Small intestine (tissue), 7 donors: ENCODE results near the gene ZNF195. TPM values are rescaled to one million over a fixed set of nuclear protein-coding genes. Genes with fewer than 3 reads are reported as not detected.

Source experiments
- DNase-seq, 2 donors: peaks; one replicate each; pipeline versions ENCODE4 v3.0.0 to v3.0.0-alpha.2; 2013
- FAIRE-seq: peaks from 2 replicates; lab custom pipeline; 2012; peaks lifted over from hg19 to GRCh38; lab: Jason Lieb, UNC
- H3K27ac ChIP-seq, 3 donors: one replicate each; pipeline ENCODE4 v1.5.1; 2013; ENCODE audit warnings: low read length in 2 of 3, mild to moderate bottlenecking in 2 of 3, control low read depth in 1 of 3, inconsistent platforms in 1 of 3, low read depth in 1 of 3, moderate library complexity in 1 of 3
- H3K27me3 ChIP-seq, 3 donors: one replicate each; pipeline ENCODE4 v1.6.1; 2013; ENCODE audit warnings: low read length in 3 of 3, inconsistent platforms in 1 of 3; ENCODE audit not compliant: control insufficient read depth in 3 of 3, insufficient read depth in 3 of 3
- H3K36me3 ChIP-seq, 3 donors: one replicate each; pipeline ENCODE4 v1.6.1; 2013; ENCODE audit warnings: low read length in 3 of 3, inconsistent platforms in 1 of 3, low read depth in 1 of 3, mild to moderate bottlenecking in 1 of 3, moderate library complexity in 1 of 3; ENCODE audit not compliant: control insufficient read depth in 3 of 3, insufficient read depth in 2 of 3
- H3K4me1 ChIP-seq, 3 donors: one replicate each; pipeline ENCODE4 v1.6.1; 2013; ENCODE audit warnings: low read length in 2 of 3, inconsistent platforms in 1 of 3, low read depth in 1 of 3, mild to moderate bottlenecking in 1 of 3, moderate library complexity in 1 of 3; ENCODE audit not compliant: control insufficient read depth in 3 of 3, insufficient read depth in 2 of 3
- H3K4me3 ChIP-seq, 3 donors: one replicate each; pipeline ENCODE4 v1.5.1; 2013; ENCODE audit warnings: low read length in 3 of 3, control low read depth in 1 of 3, inconsistent platforms in 1 of 3, low read depth in 1 of 3, mild to moderate bottlenecking in 1 of 3, moderate library complexity in 1 of 3
- H3K9me3 ChIP-seq, 2 donors: one replicate each; pipeline ENCODE4 v1.6.1; 2013; ENCODE audit warnings: low read depth in 1 of 2, low read length in 1 of 2; ENCODE audit not compliant: control insufficient read depth in 2 of 2, insufficient read depth in 1 of 2
- WGBS, 3 donors: extraction: QIAGEN DNeasy Blood & Tissue Kit; methylation state at CpG; one replicate each; pipeline ENCODE4 v1.1.7; 2013; 5-methylcytosine and 5-hydroxymethylcytosine counted together
- polyA plus RNA-seq, 4 donors: library from polyadenylated mRNA; stranded (reverse) in 3 of 4; unstranded in 1 of 4; fragments of 200-250 nt in 3 of 4; fragments of 120-200 nt in 1 of 4; gene quantifications; one replicate each; pipeline versions ENCODE4 v1.2.1 to v1.2.3, GENCODE V29; 2013
- donor health status: healthy with polysubstance abuse.
- donor health status: control.
- donor health status: control.
- donor health status: Bipolar disorder and iron deficiency.
- donor health status: healthy.

Gene ZNF195
- polyA plus RNA-seq, 4 donors, result 16.2 to 36.6 (median 22.2) TPM

DNA sequence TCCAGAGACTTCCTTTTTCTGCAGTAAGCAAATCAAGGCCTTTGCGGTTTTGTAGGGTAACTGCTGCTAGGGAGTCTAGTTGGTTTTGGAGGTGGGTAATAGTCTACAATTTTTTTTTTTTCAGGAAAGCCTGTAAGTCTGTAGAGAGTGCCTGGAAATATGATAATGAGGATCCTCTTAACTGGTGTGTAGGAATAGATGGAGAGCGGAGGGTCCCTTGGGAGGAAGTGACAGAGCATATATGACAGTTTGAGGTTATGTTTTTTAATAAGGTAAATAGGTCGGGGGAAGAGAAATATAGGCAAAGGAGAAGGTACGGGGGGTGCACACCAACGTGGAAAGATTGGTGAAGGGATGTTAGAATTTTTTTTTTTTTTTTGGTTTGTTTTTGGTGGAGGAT is 25.9 kb downstream of the ZNF195 start:
- H3K4me3 ChIP-seq, result no peak overlapping the region
- H3K4me1 ChIP-seq, result no peaks in the 10 kb centered on the region
- no peak for DNase-seq
- no peak for FAIRE-seq
- no peaks in the 10 kb centered on the region for H3K27me3 ChIP-seq
- 86 to 91% (median 89%) methylated on average over 5 of the region's 5 CpGs for WGBS, 3 donors
- peaks cover 0 to 65% of the 10 kb centered on the region in 2 donors for H3K9me3 ChIP-seq
- no peak overlapping the region for H3K27ac ChIP-seq
- peaks cover 0 to 8% (median 0%) of the 10 kb centered on the region in 3 donors for H3K36me3 ChIP-seq

DNA sequence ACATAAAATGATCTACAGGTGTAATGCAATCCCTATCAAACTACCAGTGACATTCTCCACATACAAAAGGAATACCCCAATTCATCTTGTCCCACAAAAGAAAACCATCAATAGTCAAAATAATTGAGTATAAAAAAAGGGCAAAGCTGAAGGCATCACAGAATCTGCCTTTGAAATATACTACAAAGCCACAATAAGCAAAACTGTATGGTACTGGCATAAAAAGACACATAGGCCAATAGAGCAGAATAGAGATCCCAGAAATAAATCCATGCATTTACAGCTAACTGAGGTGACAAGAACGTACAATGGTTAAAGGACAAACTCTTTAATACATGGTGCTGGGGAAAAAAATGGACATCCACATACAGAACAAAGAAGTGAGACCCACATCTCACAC is 31.8 kb downstream of the ZNF195 start:
- Histone ChIP-seq H3K4me3 (no peak overlapping the region), H3K36me3 (no peaks in the 10 kb centered on the region), H3K27me3 (no peaks in the 10 kb centered on the region), H3K27ac (no peak overlapping the region), H3K4me1 (no peaks in the 10 kb centered on the region), H3K9me3 (peaks cover 0 to 11% of the 10 kb centered on the region in 2 donors)
- no peak for DNase-seq
- WGBS, 3 donors, result 88 to 94% (median 90%) methylated on average over 1 of the region's 1 CpG
- FAIRE-seq, result no peak

DNA sequence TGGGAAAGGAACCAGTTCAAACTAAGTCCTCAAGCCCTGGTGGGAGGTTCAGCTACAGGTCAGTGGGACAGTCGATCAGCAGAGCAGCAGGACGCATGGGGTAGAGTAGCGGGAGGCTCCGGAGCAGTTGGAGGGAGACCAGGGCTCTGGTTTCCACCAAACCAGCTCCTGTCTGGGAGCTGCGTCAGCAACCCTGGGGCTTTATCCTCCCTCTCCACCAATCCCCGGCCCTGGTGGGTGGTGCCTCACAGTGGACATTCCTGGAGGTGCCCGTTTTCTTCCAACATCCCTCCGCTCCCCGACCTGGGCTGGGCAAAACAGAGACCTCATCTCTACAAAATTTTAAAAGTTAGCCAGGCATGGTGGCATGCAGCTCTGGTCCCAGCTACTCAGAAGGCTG is 32.4 kb downstream of the ZNF195 start:
- FAIRE-seq, result no peak
- Histone ChIP-seq H3K9me3 (peaks cover 0 to 9% of the 10 kb centered on the region in 2 donors), H3K4me1 (no peaks in the 10 kb centered on the region), H3K4me3 (no peak overlapping the region), H3K27ac (no peak overlapping the region), H3K27me3 (no peaks in the 10 kb centered on the region), H3K36me3 (no peaks in the 10 kb centered on the region)
- WGBS, 3 donors, result 91 to 94% (median 94%) methylated on average over 9 of the region's 9 CpGs
- DNase-seq, result no peak

DNA sequence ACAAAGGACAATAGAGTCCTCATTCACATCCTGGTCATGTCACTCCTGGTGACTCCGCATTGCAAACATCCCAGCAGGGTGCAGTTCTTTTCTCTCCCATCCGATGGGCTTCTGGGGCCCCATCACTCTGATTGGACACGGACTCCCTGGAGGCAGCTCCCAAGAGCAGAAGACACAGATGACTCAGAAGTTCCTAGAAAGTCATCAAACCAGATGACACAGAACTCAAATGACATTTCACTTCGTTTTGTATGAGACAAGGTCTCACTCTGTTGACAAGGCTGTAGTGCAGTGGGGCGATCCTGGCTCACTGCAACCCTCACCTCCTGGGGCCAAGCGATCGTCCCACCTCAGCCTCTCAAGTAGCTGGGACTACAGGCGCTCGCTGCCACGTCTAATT is 33.2 kb downstream of the ZNF195 start:
- H3K4me1 ChIP-seq, result no peaks in the 10 kb centered on the region
- H3K4me3 ChIP-seq, result no peak overlapping the region
- no peak overlapping the region for H3K27ac ChIP-seq
- H3K27me3 ChIP-seq, result no peaks in the 10 kb centered on the region
- no peak for FAIRE-seq
- H3K9me3 ChIP-seq, result peaks cover 0 to 5% of the 10 kb centered on the region in 2 donors
- 83 to 88% (median 84%) methylated on average over 10 of the region's 10 CpGs for WGBS, 3 donors
- DNase-seq, result no peak
- no peaks in the 10 kb centered on the region for H3K36me3 ChIP-seq

DNA sequence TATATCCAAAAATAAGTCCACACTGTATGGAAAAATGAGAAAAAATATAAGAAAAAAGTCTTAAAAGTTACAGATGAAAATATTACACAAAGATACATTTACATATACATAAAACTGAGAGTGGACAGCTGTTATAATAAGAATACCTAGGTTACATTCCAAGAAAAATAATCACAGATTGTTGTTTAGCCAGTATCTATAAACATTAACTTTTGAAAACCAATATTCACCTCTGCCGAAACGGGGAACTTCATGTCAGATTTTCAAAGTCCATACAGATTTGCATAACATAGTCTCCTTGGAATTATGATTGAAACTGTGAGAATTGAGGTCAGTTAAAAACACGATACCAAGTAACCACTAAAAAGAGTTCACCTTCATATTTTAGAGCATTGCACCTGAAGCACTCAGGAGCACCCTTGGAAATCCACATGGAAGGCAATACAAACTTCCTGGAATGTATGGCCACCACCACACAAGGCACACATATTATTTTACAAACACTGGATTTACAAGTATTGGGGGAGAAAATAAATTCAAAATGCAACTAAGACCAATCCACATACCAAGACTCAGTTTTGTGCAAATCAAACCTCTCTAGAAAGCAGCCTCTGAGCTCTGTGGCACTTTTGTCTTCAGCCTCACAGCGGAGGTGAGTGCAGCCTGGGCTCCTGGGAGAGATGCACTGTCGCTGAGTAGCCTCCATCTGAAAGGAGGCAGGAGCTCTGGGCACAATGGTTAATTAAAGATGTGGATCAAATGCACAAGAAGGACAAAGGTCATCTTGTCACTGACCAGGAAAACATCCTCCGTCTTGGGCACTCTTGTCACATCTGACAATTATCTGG is 34.4 kb downstream of the ZNF195 start:
- H3K36me3 ChIP-seq, result no peaks in the 10 kb centered on the region
- WGBS, 3 donors, result 37 to 62% (median 49%) methylated on average over 6 of the region's 6 CpGs
- no peaks in the 10 kb centered on the region for H3K27me3 ChIP-seq
- H3K27ac ChIP-seq, result no peak overlapping the region
- DNase-seq (peak in 1 of 2 donors; percentile 55), FAIRE-seq (no peak)
- no peak overlapping the region for H3K4me3 ChIP-seq
- no peaks in the 10 kb centered on the region for H3K4me1 ChIP-seq
- H3K9me3 ChIP-seq, result peaks cover 0 to 5% of the 10 kb centered on the region in 2 donors

DNA sequence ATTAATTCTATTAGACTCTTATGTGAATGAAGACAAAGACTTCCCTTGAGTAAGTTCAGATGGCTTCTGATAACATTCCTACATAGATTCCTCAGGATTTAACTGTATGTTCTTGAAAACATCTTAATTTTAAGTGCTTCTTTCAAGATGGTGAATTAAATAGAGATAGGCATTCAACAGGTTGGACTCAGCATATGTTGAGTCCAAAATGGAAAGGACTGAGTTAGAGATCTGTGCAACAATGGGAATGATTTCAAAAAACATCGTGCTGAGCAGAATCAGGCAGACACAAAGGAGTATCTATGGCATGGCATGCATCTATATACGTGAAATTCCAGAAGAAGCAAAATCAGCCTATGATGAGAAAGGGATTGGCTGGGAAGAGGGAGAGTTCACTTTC is 36.2 kb downstream of the ZNF195 start:
- H3K4me1 ChIP-seq, result no peaks in the 10 kb centered on the region
- no peaks in the 10 kb centered on the region for H3K27me3 ChIP-seq
- DNase-seq (no peak), FAIRE-seq (no peak)
- H3K4me3 ChIP-seq, result no peak overlapping the region
- peaks cover 0 to 5% of the 10 kb centered on the region in 2 donors for H3K9me3 ChIP-seq
- no peaks in the 10 kb centered on the region for H3K36me3 ChIP-seq
- no peak overlapping the region for H3K27ac ChIP-seq
- WGBS, 3 donors, result 76 to 81% (median 77%) methylated on average over 2 of the region's 2 CpGs

DNA sequence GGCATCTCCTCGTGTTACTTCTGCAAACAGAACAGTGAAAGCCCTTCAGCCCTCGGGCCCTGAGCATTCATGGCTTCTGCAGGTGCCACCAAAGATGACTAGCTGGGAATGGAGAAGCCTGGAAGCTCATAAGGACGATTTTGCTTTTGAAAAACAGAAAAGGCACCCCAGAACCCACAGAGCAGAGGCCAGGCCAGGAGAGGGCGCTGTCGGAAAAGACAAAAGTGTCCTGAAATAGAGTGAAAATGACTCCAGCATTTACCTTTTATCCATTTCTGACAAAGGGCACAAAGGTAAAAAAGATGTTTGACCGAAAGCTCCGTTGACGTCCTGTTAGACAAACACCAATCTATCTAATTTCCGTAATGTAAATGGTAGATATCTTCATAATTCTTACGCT is 37.6 kb downstream of the ZNF195 start:
- Histone ChIP-seq H3K36me3 (no peaks in the 10 kb centered on the region), H3K27me3 (no peaks in the 10 kb centered on the region), H3K4me1 (no peaks in the 10 kb centered on the region), H3K4me3 (no peak overlapping the region), H3K27ac (no peak overlapping the region), H3K9me3 (no peaks in the 10 kb centered on the region)
- DNase-seq (peak; percentile 61 to 76), FAIRE-seq (no peak)
- 12 to 19% (median 14%) methylated on average over 10 of the region's 10 CpGs for WGBS, 3 donors

DNA sequence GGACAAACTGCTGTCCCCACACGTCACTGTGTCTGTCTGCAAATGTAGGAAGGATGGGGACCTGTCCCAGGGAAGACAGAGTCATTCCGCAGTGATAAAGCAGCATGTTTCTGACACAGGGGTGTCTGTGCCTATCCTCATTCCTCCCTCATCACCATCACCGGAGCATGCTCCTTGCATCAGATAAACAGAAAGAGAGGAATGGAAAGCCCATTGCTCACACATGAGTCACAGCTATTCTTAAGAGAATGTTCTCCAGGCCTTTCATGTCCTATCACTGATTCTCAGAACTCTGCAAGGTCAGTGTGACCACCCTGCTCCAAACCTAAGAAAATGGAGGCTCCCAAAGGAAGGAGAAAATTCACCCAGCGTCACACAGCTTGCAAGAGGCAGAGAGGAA is 38.9 kb downstream of the ZNF195 start:
- H3K27ac ChIP-seq, result no peak overlapping the region
- H3K4me1 ChIP-seq, result no peaks in the 10 kb centered on the region
- H3K4me3 ChIP-seq, result no peak overlapping the region
- FAIRE-seq (no peak), DNase-seq (no peak)
- H3K9me3 ChIP-seq, result no peaks in the 10 kb centered on the region
- H3K27me3 ChIP-seq, result no peaks in the 10 kb centered on the region
- WGBS, 3 donors, result 57 to 76% (median 62%) methylated on average over 4 of the region's 4 CpGs
- H3K36me3 ChIP-seq, result no peaks in the 10 kb centered on the region

DNA sequence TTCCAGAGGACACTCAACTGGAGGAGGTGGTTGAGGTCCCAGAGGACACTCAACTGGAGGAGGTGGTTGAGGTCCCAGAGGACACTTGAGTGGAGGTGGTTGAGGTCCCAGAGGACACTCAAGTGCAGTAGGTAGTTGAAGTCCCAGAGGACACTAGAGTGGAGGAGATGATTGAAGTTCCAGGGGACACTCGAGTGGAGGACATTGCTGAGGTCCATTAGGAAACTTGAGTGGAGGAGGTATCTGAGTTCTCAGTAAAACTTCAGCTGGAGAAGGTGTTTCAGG is 39.7 kb downstream of the ZNF195 start:
- Histone ChIP-seq H3K27ac (no peak overlapping the region), H3K4me3 (no peak overlapping the region), H3K9me3 (no peaks in the 10 kb centered on the region), H3K27me3 (no peaks in the 10 kb centered on the region), H3K36me3 (no peaks in the 10 kb centered on the region), H3K4me1 (no peaks in the 10 kb centered on the region)
- no peak for DNase-seq
- WGBS, 3 donors, result 61 to 71% (median 62%) methylated on average over 1 of the region's 1 CpG
- FAIRE-seq, result no peak
